Globus pallidus (tissue), 1 donor: Measurements from ENCODE around the gene RHBDF1.

Experiments used
- DNase-seq: peaks from one replicate; pipeline ENCODE4 v3.0.0-alpha.2; 2015; ENCODE audit warnings: low spot score

Gene RHBDF1

GRCh38 chr16:92431-93339 is 20.3 kb upstream of the RHBDF1 start:
- DNase-seq, result no peak

DNA sequence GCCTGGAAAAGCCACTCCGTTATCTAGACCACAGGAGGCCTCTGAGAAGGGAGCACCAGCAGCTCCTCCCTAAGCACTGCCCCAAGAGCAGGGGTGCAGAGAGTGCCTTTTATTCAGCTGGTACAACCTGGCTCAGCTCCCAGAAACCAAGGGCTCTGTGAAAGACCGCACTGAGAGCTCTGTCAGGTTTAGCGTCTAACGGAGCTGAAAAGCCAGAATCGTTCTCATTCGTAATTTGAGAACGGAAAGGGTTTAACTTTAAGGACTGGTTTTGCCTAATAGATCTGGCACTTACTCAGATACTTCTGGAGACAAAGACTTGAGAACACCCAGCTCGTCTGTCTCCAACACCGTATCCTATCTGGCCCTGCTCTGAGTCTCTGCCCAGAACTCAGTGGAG is 19.1 kb upstream of the RHBDF1 start:
- peak; percentile 81 for DNase-seq

DNA sequence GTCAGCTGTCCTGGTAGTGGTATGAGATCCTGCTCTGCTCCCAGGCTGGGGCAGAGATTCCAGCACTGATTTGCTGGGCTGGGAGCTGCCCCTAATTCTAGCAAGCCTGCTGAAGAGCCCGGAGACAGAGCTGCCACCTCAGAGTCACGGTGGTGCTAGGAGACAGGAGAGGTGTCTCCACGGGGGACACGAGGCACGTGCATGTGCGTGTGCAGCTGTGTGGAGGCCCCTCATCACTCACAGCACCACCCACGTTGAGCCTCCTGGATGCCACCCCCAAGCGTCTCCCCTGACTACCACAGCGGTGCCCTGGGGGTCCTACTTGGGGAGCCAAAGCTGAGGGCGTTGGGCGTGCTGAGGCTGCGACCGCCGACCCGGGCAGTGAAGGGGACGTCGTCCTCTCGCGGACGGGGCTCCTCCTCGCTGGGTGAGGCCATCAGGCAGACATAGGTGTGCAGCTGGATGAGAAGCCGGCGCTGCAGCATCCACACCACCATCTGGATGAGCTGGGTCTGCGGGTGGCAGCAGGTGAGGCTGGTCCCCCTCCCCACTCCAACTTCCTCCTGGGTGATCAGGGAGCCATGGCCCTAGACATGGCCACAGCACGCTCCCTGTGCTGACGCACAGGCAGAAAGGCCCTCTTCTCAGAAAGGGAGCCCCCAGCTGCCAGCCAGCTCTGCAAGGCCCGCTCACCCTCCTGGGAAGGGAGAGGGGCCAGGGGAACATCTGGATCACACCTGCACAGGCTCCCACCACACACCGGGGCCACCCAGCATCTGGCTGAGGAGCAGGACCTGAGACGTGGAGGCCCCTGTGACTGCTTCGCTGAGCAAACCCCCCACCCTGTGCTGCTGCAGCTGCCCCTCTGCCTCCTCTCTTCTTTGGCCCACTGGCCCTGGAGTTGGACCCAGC is 17.2 kb upstream of the RHBDF1 start:
- DNase-seq, result no peak

DNA sequence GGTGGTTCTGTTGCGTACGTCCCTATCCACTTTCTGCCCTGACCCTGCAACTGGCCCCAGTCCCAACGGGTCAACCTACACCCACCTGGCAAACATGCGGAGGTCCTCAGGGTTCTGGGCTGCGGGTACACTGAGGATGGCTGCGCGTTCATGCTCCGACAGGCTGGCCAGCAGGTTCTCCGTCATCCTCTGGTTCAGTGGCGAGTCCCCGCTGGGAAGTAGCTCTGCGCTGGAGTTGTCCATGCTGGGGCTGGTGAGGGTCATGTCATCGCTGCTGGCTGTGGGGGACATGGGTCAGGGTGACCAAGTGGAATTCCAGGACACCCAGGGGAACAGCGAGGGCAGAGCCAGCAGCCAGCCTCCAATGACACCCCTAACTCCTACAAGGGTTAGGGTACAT is 16.2 kb upstream of the RHBDF1 start:
- DNase-seq, result no peak

GRCh38 chr16:86483-86952 is 14.1 kb upstream of the RHBDF1 start:
- DNase-seq, result no peak

GRCh38 chr16:85865-86264 is 13.4 kb upstream of the RHBDF1 start:
- no peak for DNase-seq

DNA sequence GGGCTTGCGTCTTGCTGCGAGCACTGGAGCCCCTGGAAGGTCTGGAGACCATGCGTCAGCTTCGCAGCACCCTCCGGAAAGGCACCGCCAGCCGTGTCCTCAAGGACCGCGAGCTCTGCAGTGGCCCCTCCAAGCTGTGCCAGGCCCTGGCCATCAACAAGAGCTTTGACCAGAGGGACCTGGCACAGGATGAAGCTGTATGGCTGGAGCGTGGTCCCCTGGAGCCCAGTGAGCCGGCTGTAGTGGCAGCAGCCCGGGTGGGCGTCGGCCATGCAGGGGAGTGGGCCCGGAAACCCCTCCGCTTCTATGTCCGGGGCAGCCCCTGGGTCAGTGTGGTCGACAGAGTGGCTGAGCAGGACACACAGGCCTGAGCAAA is 13.0 kb upstream of the RHBDF1 start:
- no peak for DNase-seq

DNA sequence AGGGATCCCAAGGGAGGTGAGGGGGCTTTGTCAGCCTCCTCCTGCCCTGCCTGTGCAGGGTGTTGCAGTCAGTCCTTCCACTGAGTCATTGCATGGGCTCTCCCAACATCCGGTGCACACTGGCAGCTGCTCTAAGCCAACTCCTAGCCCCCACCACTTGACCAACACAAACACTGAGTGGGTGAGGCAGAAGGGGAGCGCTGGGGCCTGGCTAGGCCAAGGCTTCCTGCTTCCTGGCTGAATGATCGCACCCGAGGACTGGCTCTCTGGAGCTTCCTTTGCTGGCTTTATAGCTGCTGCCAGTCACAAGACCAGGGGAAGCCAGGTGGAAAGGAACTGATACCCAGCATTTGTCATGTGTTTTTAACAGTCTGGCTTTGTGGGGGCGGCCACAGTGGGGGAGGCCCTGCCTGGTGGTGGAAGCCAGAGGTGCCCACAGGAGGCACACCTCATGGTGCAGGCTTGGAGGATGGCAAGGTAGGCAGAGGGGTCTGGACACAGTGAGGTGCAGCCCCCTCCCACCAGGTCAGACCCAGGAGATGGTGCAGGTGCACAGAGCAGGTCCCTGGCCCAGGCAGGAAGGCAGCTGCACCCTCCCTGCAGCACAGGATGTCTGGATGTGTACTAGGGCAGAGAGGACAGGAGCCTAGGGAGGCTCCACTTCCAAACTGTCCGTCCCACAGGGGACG is 12.4 kb upstream of the RHBDF1 start:
- DNase-seq, result no peak

DNA sequence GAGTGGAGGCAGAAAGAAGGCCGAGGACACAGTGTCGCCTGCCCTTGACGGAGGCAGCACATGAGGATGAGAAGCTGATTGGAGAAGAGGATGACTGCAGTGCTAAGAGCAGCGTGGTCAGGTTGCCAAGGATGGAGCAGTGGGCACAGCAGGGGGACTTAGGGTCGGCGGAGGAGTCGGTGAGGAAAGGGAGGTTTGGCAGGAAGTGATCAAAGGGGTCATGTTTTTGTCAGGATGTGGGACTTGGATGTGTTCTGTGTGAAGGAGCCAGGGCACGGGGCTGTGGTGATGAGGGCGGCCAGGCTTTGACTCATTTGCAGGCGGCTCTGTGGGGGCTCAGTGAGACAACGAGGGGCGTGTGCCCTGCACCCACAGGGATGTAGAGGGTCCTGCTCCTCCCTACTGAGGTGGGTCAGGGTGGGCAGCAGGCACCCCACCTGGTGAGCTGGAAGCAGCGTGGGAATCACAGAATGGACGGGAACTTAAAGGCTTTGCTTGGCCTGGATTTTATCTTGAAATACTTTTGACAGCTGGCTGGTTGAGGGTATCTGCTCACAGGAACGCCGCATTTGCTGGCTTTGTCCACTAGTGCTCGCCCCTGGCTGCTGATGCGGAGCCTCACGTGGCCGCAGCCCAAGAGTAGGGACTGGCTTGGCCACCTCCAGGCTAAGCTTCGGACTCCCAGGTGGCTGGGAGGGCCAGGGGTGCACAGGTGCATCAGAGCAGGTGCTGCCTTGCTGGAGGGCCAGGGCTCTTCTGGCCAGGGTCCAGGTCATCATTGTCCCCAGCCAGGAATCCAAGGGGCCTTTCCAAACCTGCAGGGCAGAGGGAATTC is 11.6 kb upstream of the RHBDF1 start:
- DNase-seq, result no peak

DNA sequence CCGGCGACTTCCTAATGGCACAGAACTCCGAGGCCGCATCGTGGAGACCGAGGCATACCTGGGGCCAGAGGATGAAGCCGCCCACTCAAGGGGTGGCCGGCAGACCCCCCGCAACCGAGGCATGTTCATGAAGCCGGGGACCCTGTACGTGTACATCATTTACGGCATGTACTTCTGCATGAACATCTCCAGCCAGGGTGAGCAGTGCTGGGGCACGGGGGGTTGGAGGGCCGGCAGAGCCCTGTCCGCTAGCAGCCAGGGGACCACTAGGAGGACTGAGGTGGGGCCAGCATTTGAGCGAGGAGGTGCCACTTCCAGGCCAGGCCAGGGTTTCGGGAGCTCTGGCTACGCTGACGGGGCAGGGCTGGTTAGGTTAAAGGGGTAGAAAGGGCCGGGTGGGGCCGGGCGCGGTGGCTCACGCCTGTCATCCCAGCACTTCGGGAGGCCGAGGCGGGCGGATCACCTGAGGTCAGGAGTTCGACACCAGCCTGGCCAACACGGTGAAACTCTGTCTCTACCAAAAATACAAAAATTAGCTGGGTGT is 10.7 kb upstream of the RHBDF1 start:
- no peak for DNase-seq

DNA sequence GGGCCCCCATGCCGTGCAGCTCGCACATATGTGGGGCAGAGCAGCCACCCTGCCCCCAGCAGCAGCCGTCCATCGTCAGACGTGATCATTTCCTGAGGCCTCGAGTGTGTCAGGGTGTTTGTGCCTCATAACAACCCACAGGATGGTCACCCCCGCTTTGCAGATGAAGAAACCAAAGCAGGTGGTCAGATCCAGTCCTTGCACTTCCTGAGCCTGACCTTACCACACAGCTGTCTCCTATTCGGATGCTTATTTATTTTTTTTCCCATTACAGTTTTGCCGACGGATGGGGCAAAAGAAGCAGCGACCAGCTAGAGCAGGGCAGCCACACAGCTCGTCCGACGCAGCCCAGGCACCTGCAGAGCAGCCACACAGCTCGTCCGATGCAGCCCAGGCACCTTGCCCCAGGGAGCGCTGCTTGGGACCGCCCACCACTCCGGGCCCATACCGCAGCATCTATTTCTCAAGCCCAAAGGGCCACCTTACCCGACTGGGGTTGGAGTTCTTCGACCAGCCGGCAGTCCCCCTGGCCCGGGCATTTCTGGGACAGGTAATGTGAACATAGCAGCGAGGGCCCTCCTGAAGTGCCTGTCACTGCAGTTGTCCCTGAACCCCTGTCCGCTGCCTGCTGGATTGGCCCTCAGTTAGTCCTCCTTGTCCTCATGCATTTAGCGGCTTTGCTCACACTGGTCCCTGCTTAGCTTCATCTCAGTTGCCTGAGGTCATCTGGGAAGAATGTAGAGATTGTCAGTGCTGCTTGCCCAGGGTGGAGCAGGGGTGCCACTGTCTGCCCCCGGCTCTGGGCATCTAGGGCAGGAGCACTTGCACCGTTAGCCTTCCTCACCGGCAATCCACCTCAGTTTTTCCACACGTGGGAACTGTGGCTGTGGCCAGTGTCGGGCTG is 7.0 kb upstream of the RHBDF1 start:
- DNase-seq, result no peak

DNA sequence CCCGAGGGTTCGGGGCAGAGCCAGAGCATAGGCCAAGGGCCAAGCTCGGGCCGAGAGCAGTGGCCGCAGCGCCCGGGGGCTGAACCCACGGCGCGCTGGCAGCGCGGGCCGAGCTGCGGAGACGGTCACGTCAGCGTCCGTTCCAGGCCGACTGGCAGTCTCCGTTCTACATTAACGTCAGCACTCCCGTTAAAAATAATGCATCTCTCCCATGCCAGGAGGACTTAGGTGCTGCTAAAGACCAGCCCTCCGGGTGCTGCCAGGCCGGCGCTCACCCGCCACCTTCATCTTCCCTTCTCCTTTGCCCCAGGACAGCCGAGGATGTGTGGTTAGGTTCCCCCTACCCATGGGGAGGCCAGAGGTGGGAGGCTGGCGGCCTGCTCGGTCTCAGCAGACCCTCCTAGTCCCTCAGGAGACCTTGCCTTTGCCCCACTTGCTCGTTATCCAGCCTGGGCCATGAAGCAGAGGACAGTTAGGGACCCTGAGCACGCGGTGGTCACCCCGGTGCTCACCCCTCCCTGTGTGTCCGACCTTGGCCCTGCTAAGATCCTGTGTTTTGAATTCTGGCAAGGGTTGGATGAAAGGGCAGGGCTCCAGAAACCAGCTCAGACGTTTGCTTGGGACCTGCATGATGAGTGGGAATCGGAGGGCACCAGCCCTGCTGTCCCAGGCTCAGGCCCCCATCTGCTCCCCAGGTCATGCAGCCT is 6.2 kb upstream of the RHBDF1 start:
- no peak for DNase-seq

- peak; percentile 80 for DNase-seq
Observed at GRCh38 chr16:77807-78443, 5.5 kb upstream of the RHBDF1 start, which contains the start of gene MPG. MPG (plus strand) TSS chr16:78225; CDS start chr16:78310, 85 bp downstream.

DNA sequence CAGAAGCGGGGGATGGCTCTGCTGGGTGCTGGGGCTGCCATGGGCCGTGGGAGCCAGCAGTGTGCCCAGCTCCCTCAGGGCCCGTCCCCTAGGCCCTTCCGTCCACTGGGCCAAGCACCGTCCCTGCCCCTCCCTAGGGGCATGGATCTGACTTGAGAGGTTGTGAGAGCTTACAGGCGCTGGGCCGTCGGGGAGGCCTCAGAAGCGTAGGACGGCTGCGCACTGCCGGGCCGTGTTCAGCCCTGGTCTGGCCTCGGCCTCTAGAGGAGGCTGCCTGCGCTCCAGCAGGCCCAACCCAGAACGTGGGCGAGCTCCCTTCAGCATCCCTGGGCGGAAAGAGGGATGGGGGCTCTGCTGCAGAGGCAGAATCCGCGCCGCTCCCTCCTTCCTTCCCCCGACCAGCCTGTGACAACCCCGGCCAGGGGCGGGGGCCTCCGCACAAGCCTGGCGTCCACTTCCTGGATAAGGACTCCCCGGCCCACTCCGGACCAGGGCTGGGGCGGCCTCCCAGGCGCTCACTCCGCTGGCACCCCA is 4.9 kb upstream of the RHBDF1 start:
- DNase-seq, result no peak

DNA sequence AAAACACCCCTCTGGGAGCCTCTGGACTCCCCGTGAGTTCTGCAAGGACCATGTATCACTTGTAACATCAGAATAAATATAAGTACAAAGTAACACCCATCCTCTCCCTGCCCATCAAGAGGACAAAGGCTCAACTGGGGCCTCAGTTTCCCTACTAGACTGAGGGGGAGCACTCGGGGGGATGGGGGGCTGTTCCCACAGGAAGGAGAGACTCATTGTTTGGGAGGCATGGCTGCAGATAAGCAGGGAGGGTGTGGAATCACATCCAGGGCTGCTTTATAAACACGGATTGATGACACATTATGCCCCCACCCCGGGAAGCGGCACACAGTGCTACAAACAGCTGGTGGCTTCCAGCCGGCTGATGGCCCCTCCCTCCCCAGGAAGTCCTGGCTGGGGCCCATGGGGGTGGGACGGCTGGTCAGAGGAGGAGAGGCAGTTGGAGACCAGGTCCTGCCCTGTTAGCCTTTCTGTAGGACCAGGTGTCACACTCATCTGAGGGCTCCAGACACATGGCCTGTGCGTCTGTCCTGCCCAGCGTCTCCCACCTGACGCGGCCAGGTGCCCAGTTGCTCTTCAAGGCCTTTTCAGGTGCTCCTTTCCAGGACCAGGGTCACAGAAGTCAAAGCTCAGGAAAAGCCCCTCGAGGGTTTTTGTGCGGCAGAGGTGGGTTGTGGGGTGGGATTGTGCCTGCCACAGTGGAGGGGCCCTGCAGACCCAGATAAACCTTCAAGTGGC is 4.3 kb upstream of the RHBDF1 start:
- DNase-seq, result no peak

- DNase-seq, result no peak
Observed at GRCh38 chr16:75580-76501, 3.4 kb upstream of the RHBDF1 start.
